HG02981 (cell line): ENCODE data around the gene PTPN22.
A peak's percentile ranks its signal among the peaks of the same experiment; 100 is the strongest.

Source experiments
- ATAC-seq: cut with Tn5 transposase; IDR thresholded peaks from one replicate; pipeline ENCODE4 v1.9.1; 2021; ENCODE audit warnings: mild to moderate bottlenecking, moderate library complexity; ENCODE audit not compliant: unreplicated experiment

PTPN22 gene

DNA sequence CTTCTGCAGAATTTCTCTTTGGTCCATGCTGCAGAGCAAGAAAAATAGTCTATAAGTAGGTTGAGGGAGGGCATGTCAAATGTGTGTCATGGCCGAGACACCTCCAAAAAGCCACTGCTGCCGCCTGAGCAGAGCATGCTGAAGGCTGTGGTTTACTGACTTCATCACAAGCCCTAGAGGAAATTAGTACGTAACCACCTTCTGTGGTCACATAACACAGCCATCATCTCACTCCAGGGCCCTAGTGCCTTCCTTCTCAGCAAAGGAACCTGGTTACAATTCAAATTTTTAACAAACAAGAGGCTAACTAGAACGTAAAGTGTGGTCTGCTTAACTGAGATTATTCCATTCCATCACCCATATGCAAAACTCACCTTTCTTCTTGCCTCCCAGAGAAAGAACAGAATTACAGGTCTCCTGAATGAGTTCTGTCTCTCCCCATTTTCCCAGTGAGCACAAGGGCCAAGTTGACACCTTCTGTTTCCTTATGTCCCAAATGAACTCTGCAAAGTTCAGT lies at the start of gene PTPN22:
TSS of gene PTPN22 (minus strand) at position 116 of the 517 bp plus-strand sequence.
- ATAC-seq: peak; percentile 89

DNA sequence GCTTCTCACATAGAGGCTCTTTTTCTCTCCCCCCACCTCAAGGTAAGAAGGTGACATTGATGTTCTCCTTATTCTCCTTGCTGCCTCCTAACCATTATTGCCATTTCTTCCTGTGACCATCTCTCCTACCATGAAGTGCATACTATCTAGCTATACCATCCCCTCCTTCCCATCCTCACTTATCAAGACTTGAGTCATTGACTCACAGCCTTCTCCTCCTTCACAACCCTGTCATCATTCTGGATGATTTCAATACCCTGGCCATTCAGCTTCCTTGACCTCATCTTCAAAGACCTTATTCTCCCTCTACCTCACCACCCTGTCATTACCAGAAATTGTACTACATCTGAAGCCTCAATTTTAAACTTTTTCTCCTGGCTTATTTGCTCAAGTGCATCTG lies 46.7 kb upstream of the PTPN22 start:
- ATAC-seq: no peak

DNA sequence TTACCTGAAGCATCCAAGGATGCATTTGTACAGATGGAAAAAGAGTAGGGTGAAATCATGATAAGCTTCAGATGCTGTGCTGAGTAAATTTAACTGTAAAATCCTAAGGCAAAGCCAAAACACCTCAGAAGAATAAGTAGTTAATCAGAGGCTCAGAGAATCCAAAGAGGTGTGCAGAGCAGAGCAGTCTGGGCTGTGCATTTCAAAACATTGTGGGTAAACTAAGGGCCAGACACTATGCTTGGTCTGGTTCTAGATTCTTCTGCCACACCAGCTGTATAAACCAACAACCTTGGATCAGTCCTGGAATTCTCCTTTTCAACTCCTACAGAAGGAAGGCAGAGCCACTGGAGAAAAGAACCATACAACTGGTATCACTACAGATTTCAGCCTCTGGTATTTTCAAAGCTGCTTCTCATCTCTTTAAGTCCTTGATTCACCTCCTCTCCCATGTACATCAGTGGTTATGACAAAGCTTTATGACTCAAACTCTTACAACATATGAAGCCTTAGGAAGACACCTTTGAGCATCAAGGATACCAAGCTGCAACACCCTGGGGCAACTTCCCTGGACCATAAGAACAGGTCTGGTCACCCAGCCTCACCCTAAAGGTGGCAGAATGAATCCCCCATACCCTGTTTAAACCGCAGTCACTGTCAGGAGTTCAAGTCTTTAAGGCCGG lies 46.0 kb upstream of the PTPN22 start:
- no peak for ATAC-seq

DNA sequence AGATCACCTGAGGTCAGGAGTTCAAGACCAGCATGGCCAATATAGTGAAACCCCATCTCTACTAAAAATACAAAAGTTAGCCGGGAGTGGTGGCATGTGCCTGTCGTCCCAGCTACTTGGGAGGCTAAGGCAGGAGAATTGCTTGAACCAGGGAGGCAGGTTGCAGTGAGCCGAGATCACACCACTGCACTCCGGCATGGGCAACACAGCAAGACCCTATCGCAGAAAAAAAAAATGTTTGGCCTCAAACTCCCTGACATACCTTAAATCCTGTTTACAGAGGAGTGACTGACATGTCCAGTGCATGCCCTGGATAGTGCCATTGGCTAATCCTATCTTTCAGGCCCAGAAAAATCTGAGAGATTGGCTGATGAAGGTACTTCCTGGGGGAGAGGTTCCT lies 45.5 kb upstream of the PTPN22 start:
- no peak for ATAC-seq

DNA sequence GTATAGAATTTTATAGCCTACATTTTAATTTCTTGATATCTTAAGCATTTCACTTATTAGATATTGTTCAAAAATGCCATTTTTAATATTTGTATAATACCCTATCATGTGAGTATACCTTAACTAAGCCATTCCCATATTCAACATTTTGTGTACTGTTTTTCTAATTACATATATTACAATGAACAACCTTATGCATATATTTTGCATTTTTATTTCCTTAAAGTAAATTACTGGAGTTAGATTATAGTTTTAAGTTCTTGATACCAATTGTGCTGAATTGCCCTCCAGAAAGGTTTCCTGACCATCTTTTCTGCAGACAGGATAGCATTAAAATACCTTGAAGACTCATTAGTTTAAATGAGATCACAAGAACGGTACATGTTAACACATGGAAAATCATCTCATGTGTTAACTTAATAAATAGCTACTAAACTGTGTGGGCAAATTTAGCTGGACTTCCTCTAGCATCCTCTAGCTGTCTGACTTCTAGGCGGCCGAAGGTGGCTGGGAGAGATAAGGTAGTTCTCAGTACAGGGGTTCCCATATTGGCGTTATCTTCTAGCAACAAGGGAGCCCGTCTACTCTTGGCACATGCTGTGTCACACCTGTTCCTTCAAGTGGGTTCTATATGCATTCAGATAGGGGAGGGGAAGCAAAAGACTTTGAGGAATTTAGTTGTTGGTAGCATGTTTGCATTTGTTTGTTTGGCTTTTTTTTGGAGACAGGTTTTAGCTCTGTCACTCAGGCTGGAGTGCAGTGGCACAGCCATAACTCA lies 42.6 kb upstream of the PTPN22 start:
- ATAC-seq: no peak

DNA sequence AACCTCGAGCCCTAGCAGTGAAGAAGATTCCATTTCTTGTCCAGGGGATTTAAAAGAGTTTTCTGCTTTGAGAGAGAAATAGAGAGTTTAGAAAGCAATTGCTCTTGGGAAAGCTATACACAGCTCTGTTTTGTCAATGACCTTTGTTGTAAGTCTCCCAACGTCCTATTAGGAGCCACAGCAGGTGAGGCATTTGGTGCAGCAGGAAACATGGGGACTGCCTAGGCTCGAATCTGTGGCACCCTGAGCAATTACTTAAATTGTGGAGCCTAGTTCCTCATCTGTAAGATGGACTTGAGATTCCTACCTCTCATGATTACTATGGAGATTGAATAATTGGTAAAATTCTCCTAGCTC lies 41.8 kb upstream of the PTPN22 start:
- no peak for ATAC-seq

DNA sequence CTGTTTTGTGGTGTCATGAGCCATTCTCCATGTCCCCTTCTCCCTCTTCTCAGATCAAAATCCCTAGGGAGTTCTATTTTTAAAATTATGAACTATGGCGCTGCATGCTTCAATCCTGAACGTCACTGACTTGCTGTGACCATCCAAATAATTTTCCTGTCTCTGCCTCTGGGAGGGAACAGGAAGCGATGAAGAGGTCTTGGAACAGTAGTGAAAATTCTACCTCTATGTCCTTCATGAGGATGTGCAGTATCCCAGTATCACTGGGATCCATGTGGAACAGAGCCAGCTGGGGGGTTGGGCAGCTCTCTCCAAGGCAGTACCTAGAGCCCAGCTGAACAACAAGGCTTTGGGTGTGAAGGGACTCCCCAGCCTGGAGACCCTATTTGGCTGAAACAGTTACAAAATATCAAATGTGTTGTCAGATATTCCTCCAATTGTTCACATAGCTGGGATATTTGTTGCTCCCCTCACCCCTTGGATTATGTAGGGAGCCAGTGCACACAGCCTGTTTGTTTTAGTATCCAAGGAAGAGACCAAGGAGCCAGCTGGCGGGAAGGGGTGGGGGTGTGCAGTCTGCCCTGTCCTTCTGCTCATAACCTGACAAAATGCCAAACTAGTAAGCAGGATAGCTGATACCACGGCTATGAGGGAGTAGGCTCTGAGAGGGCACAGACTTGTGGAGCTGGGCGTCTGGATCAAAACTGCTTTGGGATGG lies 41.2 kb upstream of the PTPN22 start:
- no peak for ATAC-seq

DNA sequence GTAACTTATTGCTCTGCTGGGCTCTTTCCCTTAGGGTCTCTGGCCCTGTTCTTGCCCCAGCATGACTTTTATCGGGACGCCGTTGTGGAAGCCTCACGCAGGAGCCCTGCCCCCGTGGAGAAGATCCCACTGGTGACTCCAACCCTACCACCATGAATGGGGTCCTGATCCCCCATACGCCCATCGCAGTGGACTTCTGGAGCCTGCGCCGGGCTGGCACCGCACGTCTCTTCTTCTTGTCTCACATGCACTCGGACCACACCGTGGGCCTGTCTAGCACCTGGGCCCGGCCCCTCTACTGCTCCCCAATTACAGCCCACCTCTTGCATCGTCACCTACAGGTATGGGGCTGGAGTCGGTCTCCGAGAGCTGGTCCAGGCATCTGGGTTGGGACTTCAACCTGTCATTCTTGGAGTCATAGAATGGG lies 33.9 kb upstream of the PTPN22 start:
- ATAC-seq: peak; percentile 3

DNA sequence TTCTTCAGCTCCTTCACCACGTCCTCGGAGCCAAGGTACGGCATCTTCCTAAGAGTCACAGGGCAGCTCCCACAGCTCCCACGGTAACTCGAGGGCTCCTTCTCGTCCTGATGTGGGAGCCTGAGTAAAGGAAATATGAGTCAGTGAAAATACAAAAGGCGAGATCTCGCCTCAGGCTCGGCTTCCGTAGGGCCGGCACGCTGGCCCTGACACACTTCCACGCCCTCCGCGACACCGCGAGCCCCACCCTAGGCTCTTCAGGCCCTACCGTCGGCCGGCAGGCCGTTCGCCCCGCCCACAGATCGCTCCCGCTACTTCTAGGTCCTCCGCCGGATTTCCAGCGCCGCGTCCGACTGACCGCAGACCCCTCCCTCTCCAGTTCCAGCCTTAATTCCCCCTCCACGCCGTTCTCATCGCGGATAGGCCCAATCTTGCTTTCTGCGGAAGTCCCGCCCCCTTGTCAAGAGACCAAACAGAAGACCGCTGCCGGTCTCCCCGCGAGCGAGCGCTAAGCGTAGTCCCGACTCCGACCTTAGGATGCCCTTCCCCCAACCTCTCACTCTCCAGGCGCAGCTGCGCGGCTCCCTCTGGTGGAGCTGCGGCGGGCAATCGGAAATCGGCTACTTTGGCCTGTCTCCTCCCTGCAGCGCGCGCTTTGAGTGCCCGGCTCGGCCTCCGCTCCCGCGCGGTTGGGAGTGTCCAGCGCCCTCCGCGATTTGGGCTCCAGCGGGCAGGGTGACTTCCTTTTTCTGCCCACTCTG lies 33.3 kb upstream of the PTPN22 start, which contains the start of the genes AP4B1 and DCLRE1B:
TSS of gene AP4B1 (minus strand) at position 126 of the 761 bp plus-strand sequence. CDS start at position 44, 82 bp downstream.
TSS of gene DCLRE1B (plus strand) at position 653 of the 761 bp plus-strand sequence. CDS start 261 bp downstream, outside the sequence.
- ATAC-seq: peak; percentile 88

DNA sequence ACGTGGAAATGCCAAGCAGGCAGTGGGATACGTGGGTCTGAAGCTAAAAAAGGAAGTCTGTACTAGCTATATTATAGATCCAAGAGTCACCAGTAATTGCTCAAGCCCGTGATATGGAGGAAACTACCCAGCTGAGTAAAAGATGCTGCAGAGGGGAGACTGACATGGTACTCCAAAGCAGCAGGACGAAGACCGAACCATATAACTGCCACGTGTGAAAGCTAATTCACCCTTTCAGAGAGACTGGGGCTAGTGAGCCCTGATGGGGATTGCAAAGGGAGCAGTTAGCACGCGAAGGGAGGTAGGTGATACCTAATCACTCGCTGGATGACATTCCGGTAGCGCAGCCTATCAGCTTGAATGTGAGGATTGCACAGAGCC lies 32.8 kb upstream of the PTPN22 start:
- peak; percentile 22 for ATAC-seq

DNA sequence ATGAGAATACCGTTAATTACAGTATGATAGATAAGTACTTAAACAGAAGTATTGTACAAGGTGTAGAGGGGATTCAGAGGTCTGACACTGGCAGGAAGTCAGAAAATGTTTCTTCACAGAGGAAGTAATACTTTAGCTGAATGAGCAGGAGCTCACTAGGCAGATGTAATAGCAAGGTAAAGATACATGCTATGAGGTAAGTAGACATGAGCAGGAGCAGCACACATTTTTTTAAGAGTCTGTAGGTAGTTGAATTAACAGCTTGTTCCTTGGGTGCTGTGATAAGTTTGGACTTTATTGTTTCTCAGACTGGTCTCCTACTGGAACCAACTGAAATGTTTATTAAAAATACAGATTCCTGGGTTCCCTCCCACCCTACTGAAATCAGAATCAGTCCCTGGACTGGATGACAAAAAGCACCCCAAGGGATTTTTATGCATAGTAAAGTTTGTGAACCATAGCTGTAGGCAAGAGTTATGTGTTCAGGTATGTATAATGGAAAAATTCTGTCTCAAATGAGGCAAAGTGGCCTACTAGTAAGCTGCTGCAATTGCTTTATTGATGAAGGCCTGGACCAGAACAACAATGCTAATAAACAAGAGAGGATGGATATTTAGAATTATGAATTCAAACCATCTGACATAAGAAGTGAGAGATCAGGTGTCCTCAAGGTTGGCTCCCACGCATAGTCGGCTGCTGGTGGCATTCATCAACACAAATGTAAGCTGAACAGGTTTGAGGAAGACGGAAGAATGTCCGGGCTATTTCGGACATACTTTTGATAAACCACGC lies 32.2 kb upstream of the PTPN22 start:
- ATAC-seq: no peak

DNA sequence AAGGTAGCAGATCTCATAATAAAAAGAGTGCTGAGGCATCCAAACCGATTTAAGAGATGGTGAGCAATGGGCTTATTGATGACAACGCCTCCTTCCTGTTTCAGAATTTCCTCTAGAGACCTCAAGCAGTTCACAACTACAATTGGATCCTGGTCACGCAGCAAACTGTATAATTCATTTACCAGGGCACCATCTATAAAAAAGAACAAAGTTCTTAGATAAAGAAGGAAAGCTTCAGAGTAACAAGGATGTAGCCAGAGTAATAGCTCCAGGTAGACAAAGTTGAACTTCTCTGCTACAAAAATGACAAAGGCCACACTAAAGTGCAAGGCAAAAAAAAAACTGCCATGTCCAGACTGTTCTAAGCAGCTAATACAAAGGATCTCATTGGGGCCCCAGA lies 29.7 kb upstream of the PTPN22 start:
- no peak for ATAC-seq

DNA sequence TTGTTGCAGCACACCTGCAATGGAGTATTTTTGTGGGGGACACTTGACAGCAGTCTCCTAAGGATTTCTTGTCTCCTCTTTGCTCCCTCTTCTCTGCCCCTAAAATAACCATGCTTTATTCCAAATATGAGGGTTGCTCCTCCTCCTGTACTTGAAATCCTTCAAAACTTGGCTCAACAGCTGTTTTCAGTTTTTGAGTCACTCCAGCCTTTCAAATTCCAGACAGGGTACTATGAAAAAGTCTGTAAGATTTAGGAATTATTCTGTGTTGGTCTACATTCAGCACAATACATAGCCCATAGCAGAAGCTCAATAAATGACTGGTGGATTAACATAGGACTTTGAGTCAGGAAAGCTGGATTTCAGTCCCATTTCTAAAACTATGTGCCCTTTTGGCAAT lies 27.6 kb upstream of the PTPN22 start:
- no peak for ATAC-seq

DNA sequence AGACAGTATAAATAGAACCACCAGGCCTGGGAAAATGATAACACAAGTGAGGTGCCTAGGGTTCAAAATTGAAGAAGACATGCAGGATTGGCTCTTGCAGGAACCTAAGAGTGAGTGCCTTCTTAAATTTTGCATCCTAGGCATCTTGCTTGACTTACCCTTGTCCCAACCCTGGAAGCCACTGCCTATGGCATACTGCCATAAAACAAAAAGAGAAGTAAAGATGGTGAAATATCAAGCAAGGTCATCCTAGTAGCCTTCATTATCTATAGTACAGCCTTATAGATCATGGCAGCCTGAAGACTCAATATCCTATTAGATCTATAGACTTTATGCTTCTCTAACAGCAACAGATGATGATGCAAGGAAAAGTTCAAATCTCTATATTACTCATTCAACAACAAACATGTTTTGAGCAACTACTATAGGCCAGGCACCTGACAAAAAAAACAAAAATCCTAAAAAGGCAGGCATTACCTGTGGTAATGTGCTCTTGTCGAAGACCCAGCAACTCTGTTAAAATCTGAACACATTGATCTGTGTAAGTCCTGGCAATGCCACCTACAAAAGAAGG lies 26.8 kb upstream of the PTPN22 start:
- ATAC-seq: no peak

DNA sequence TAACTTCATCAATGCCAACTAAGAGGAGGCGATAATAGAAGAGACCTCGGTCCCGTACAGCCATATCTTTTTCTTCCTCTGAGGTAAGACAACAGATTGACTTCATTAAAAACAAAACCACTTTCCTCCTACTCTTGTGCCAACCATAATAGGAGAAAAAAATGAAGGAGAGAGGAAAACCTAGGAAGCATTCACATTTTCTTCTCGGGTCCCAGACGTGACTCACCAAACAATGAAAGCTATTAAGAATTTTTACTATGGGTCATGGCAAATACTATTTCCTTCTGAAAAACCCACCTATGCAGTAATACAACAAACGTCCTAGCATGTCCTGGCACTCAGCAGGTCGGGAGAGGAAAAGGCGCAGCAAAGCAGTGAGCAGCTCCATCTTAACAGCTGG lies 24.4 kb upstream of the PTPN22 start:
- no peak for ATAC-seq

DNA sequence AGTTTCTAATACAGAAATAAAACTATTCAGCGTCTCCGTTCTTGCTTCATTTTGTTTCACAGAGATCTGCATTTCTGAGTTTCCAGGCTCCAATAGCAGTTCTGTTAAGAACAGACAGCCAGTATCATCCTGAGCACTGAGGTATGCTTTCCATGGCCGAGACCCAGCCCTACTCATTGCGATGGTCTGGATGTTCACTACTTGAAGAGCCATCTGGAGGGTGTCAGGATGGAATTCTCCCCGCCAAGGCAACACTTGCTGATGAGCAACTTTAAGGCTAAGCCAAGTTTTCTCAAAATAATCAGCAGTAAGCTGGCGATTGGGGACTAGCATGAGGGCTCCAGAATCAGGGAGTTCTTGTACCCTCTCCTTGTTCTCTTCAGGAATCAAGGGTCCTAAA lies 23.6 kb upstream of the PTPN22 start:
- ATAC-seq: no peak

DNA sequence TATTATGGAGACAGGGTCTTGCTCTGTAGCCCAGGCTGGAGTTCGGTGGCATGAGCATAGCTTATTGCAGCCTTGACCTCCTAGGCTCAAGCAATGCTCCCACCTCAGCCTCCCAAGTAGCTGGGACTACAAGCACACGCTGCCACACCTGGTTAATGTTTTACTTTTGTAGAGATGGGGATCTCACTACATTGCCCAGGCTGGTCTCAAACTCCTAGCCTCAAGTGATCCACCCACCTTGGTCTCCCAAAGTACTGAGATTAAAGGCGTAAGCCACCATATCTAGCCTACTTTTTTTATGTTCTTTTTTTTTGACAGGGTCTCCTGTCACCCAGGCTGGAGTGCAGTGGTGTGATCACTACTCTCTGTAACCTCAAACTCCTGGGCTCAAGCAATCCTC lies 21.8 kb upstream of the PTPN22 start:
- ATAC-seq: no peak

DNA sequence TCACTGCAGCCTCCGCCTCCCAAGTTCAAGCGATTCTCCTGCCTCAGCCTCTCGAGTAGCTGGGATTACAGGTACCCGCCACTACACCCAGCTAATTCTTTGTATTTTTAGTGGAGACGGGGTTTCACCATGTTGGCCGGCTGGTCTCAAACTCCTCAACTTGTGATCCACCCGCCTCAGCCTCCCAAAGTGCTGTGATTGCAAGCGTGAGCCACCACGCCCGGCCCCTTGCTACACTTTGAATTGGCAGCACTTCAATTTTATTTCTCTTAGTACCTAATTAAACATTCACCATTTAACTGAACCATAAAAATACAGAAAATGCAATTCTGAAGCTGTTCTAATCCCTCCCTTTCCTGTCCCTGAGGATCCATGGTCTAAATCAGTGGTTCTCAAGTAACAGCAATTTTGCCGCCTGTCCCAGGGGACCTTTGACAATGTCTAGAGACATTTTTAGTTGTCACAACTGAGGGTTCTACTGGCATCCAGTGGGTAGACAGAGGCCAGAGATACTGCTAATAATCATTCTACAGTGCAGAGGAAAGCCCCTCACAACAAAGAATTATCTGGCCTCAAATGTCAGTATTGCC lies 20.2 kb upstream of the PTPN22 start:
- no peak for ATAC-seq

DNA sequence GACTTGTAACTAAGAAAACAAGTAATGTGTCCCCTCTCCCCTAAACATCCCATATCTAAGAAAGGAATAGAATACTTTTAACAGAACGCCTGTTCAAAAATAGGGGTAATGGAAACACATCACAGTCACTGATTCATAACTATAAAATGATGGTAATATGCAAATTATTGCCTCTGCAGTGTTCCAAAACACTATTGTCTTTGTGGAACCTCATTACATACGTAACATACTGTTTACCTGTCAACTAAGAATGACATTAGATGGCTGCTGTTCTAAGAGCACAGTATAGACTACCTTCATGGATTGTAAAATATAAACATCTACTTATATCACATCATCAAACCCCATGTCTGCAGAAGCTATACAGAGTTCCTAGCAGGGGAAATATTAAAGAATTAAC lies 19.3 kb upstream of the PTPN22 start:
- no peak for ATAC-seq
